Kidney epithelial cell (primary cell): ENCODE measurements around the gene ARHGAP27. TPM values are rescaled to one million over a fixed set of nuclear protein-coding genes. Genes with fewer than 3 reads are reported as not detected.

Experiments
- DNase-seq: peaks from one replicate; pipeline ENCODE4 v3.0.0-alpha.2; 2010; ENCODE audit warnings: low read depth
- H3K27me3 ChIP-seq: 2 replicates; pipeline ENCODE4 v1.6.0; 2011; ENCODE audit warnings: low read length; ENCODE audit not compliant: control insufficient read depth, insufficient read depth
- H3K36me3 ChIP-seq: 2 replicates; pipeline ENCODE4 v1.5.1; 2011; ENCODE audit warnings: low read length; ENCODE audit not compliant: control insufficient read depth, insufficient read depth
- H3K4me3 ChIP-seq: 2 replicates; pipeline ENCODE4 v1.5.1; 2011; ENCODE audit warnings: low read depth, mild to moderate bottlenecking, control low read depth, low read length
- CTCF ChIP-seq: IDR thresholded peaks from 2 replicates; pipeline ENCODE4 v1.5.1; 2011; ENCODE audit warnings: mild to moderate bottlenecking, moderate library complexity, low read length, control low read depth, inconsistent platforms; ENCODE audit not compliant: insufficient read depth, poor library complexity, severe bottlenecking
- total RNA-seq: library from RNA; depleted of rRNA; stranded (reverse); fragments of >200 nt; gene quantifications from 2 replicates; pipeline ENCODE4 v1.2.3, GENCODE V29; 2015

ARHGAP27 gene
- total RNA-seq, 1 donor from 2014 or later: 36.4 TPM

GRCh38 chr17:45431531-45432404 is 902 bp downstream of the ARHGAP27 start:
- no peak for TF ChIP-seq CTCF
- DNase-seq: no peak
- Histone ChIP-seq H3K27me3 (peaks cover 23% of the 10 kb centered on the region), H3K36me3 (no peaks in the 10 kb centered on the region), H3K4me3 (peak overlapping the region; percentile 55)

GRCh38 chr17:45430738-45431530 is 1.7 kb downstream of the ARHGAP27 start:
- peaks cover 23% of the 10 kb centered on the region for H3K27me3 ChIP-seq

GRCh38 chr17:45430006-45430737 is 2.5 kb downstream of the ARHGAP27 start:
- H3K36me3 ChIP-seq: no peaks in the 10 kb centered on the region
- TF ChIP-seq CTCF: no peak
- no peak for DNase-seq
- H3K4me3 ChIP-seq: no peak overlapping the region
- peaks cover 23% of the 10 kb centered on the region for H3K27me3 ChIP-seq

More at GRCh38 chr17:45430738-45431530, 1.7 kb downstream of the ARHGAP27 start:
- DNase-seq: no peak
- Histone ChIP-seq H3K4me3 (peak overlapping the region; percentile 55), H3K36me3 (no peaks in the 10 kb centered on the region)
- no peak for TF ChIP-seq CTCF

GRCh38 chr17:45429339-45430005 is 3.2 kb downstream of the ARHGAP27 start:
- H3K27me3 ChIP-seq: peaks cover 23% of the 10 kb centered on the region
- H3K4me3 ChIP-seq: no peak overlapping the region
- no peak for TF ChIP-seq CTCF
- H3K36me3 ChIP-seq: no peaks in the 10 kb centered on the region
- no peak for DNase-seq

GRCh38 chr17:45428931-45429338 is 3.7 kb downstream of the ARHGAP27 start:
- Histone ChIP-seq H3K27me3 (peaks cover 23% of the 10 kb centered on the region), H3K36me3 (no peaks in the 10 kb centered on the region), H3K4me3 (no peak overlapping the region)
- no peak for TF ChIP-seq CTCF
- DNase-seq: no peak
